Measurements from ENCODE around the gene DNAJB7.
"Not testable (repeated sequence)": the region's sequence is repeated elsewhere in the genome, so short reads cannot be mapped to it uniquely, and the experiment has no call there.

Gene DNAJB7

GRCh38 chr22:40838486-40838885, 23.4 kb downstream of the DNAJB7 start:
- DNase-seq, result no peak

DNA sequence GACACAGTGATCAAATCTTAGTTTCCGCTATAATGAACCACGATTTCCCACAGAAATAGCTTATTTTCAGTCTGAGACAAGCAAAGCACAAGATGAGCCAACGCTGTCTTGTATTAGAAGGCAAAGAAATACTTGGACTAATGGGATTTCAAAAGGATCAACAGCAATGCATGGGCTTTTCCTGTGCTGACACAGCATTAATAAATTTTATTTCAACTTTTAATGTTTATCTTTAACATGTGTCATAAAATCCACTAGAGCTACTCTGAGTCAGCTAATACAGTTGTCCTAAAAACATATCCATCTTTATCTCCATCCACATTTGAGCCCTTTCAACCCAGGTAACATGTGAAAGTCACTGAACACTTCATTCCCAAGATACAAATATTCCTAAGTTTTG, 27.3 kb downstream of the DNAJB7 start:
- DNase-seq, result no peak

DNA sequence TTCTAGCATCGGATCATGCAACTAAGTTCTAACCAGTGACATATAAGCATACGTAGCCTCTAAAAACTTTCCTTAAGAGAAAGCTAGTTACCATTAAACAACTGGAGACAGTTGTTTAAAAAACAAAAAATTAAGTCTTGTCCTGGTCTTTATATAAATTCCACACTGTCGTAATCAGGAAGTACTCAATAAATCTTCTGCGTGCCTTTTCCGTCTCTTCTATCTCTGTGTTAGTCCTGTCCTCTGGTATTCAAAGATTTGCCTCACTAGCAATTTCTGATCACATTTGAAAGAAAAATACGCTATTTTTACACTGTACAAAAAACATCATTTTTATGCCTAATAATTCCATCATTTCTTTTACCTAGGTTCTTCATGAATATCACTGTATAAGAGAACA, 32.8 kb downstream of the DNAJB7 start:
- DNase-seq, result no peak

DNA sequence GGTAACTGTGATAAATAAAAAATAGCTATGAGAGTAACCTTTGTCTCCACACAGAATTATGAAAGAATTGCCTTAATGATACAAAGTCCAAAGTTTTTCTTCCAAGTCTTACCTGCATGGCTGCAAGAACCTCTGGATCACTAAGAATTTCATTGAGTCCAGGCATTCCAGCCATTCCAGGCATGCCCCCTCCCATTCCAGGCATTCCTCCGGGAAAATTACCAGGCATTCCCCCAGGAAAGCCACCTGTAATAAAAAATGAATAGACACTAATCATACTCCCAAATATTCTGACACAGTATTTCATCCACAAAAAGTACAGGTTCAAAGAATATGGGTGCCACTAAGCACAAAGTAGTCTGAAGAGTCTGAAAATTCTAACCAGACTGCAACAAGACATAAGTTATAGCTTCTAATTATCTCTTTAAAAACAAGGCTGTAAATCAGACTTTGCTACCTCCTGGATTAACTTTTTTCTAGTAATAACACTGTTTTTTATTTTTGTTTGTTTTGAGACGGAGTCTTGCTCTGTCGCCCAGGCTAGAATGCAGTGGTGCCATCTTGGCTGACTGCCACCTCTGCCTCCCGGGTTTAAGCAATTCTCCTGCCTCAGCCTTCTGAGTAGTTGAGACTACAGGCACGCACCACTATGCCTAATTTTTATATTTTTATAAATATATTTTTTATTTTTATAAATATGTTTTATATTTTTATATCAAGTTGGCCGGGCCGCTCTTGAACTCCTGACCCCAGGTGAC, 34.8 kb downstream of the DNAJB7 start:
- no peak for DNase-seq

DNA sequence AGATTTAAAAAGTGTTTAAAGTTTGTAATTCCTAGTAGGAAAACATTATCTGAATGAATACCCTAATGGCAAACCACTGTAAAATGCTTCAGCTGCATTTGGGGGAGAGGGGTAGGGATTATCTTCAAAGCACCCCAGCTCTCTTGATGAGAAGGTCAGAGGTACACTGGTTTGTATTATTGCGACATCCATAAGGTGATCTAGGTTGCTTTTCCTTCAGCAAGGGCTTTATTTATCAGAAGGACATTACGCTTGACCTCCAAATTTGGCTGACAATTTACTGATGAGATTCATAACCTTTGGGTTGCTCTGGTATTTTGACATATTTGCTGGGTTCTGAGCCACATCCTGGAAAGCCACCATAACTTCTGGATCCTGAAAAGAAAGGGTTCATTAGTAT, 35.6 kb downstream of the DNAJB7 start:
- DNase-seq, result not testable (repeated sequence)

DNA sequence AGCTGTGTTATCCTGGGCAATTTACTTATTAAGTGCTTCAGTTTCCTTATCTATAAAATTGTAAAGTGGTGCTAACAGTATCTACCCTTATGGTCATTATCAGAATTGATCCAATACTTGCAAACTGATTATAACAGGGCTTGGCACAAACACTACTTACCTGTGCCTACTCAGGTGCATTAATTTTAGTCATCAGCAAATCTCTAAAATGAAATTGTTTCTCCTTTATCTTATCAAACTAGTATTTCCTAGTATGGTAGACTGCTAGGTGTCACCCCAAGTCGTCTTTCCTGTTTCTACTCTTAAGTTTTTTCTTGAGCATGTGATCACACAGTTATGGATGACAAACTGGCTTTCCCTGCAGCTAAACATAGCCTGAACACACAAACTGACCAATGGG, 38.5 kb downstream of the DNAJB7 start:
- no peak for DNase-seq

- DNase-seq, result no peak
Observed at GRCh38 chr22:40819599-40820140, 42.2 kb downstream of the DNAJB7 start.

- DNase-seq, result peak; percentile 41
Observed at GRCh38 chr22:40818747-40819598, 42.9 kb downstream of the DNAJB7 start, which contains the start of gene SLC25A17. Gene SLC25A17 (minus strand): TSS chr22:40819346. CDS start chr22:40819248, 98 bp downstream.

- DNase-seq, result no peak
Observed at GRCh38 chr22:40818192-40818746, 43.6 kb downstream of the DNAJB7 start.

- no peak for DNase-seq
Observed at GRCh38 chr22:40817737-40818136, 44.2 kb downstream of the DNAJB7 start.

GRCh38 chr22:40813912-40814315, 48.0 kb downstream of the DNAJB7 start:
- no peak for DNase-seq

Measured in GOT3 (cell line).